Measurements from ENCODE around the gene GOLGA6L10.
"Not testable (repeated sequence)": the region's sequence is repeated elsewhere in the genome, so short reads cannot be mapped to it uniquely, and the experiment has no call there.

GOLGA6L10 gene

GRCh38 chr15:82342632-82343374 lies 6.5 kb downstream of the GOLGA6L10 start:
- TF ChIP-seq, protein P1, sequence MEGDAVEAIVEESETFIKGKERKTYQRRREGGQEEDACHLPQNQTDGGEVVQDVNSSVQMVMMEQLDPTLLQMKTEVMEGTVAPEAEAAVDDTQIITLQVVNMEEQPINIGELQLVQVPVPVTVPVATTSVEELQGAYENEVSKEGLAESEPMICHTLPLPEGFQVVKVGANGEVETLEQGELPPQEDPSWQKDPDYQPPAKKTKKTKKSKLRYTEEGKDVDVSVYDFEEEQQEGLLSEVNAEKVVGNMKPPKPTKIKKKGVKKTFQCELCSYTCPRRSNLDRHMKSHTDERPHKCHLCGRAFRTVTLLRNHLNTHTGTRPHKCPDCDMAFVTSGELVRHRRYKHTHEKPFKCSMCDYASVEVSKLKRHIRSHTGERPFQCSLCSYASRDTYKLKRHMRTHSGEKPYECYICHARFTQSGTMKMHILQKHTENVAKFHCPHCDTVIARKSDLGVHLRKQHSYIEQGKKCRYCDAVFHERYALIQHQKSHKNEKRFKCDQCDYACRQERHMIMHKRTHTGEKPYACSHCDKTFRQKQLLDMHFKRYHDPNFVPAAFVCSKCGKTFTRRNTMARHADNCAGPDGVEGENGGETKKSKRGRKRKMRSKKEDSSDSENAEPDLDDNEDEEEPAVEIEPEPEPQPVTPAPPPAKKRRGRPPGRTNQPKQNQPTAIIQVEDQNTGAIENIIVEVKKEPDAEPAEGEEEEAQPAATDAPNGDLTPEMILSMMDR (IDR thresholded peaks at IDR 0.05) = peak in 1 of 2 experiments; percentile 38
- DNase-seq; H3K4me3 ChIP-seq; H3K4me1 ChIP-seq; H3K36me3 ChIP-seq; H3K9me3 ChIP-seq; H3K27me3 ChIP-seq; H3K27ac ChIP-seq; intact Hi-C loops (cut with DNase I; ENCODE audit: low total_unique reads): not testable (repeated sequence)

- H3K4me3 ChIP-seq; intact Hi-C loops (cut with DNase I; ENCODE audit: low total_unique reads); H3K27ac ChIP-seq; DNase-seq; H3K4me1 ChIP-seq; H3K36me3 ChIP-seq; H3K9me3 ChIP-seq; H3K27me3 ChIP-seq: not testable (repeated sequence)
Measured at GRCh38 chr15:82338573-82338972, 10.7 kb downstream of the GOLGA6L10 start.

GRCh38 chr15:82338053-82338452 lies 11.2 kb downstream of the GOLGA6L10 start:
- H3K27me3 ChIP-seq; H3K27ac ChIP-seq; intact Hi-C loops (cut with DNase I; ENCODE audit: low total_unique reads); H3K4me1 ChIP-seq; H3K9me3 ChIP-seq; H3K36me3 ChIP-seq; H3K4me3 ChIP-seq: not testable (repeated sequence)
- peak in 1 of 2 donors; percentile 21 for DNase-seq

GRCh38 chr15:82337051-82337450 lies 12.2 kb downstream of the GOLGA6L10 start:
- intact Hi-C loops (cut with DNase I; ENCODE audit: low total_unique reads); H3K27ac ChIP-seq; H3K36me3 ChIP-seq; H3K27me3 ChIP-seq; H3K4me3 ChIP-seq; H3K9me3 ChIP-seq; H3K4me1 ChIP-seq: not testable (repeated sequence)
- DNase-seq = peak in 1 of 2 donors; percentile 37

- H3K36me3 ChIP-seq; H3K9me3 ChIP-seq; H3K27me3 ChIP-seq; H3K27ac ChIP-seq; DNase-seq; intact Hi-C loops (cut with DNase I; ENCODE audit: low total_unique reads); H3K4me1 ChIP-seq; H3K4me3 ChIP-seq: not testable (repeated sequence)
Measured at GRCh38 chr15:82336180-82336647, 13.1 kb downstream of the GOLGA6L10 start.

GRCh38 chr15:82335006-82335405 lies 14.3 kb downstream of the GOLGA6L10 start:
- H3K4me3 ChIP-seq; H3K36me3 ChIP-seq; H3K4me1 ChIP-seq; intact Hi-C loops (cut with DNase I; ENCODE audit: low total_unique reads); H3K27me3 ChIP-seq; H3K9me3 ChIP-seq; H3K27ac ChIP-seq: not testable (repeated sequence)
- DNase-seq = peak in 1 of 2 donors; percentile 37

GRCh38 chr15:82334554-82334932 lies 14.7 kb downstream of the GOLGA6L10 start:
- intact Hi-C loops (cut with DNase I; ENCODE audit: low total_unique reads); H3K36me3 ChIP-seq; H3K4me3 ChIP-seq; H3K27me3 ChIP-seq; H3K9me3 ChIP-seq; H3K4me1 ChIP-seq; DNase-seq; H3K27ac ChIP-seq: not testable (repeated sequence)

DNA sequence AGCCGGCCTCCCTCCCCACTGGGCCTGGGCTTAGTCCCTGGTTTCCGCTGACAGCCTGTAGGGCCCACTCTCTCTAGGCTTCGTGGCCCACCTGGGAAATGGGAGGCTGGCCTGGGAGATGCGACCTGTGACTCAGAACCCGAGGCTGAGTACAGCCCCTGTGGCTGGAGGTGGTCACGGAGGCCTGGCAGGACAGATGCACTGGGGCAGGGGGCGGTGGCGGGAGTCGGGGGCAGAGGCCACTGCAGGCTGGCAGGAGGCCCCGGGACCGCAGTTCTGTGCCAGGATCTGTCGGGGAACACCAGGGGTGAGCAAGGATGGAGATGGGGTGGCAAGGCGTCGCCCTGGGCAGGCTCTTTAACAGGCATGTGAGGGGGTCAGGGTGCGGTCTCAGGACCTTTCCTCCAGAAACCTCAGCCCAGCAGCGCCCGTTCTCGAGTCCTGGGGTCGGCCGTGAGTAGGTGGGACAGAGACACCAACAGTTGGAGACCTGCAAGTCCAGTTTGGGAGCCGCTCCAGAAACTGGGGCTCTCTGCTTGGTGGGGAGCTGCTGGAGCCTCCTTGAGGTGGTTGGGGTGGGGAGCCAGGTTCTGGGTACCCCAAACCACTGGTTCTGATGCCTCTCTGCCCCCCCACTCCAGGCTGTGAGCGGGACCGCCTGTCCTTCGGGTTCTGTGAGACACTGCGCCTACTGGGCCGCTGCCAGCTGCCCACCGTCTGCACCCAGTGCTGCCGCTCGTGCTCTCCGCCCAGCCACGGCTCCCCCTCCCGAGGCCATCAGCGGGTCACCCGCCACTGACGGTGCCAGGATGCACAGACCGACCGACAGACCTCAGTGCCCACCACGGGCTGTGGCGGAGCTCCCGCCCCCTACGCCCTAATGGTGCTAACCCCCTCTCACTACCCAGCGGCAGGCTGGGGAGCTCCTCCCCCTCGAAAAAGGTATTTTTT lies 15.4 kb downstream of the GOLGA6L10 start:
- H3K9me3 ChIP-seq; intact Hi-C loops (cut with DNase I; ENCODE audit: low total_unique reads); H3K4me3 ChIP-seq; H3K27ac ChIP-seq; H3K27me3 ChIP-seq; H3K4me1 ChIP-seq; H3K36me3 ChIP-seq: not testable (repeated sequence)
- DNase-seq = peak in 1 of 2 donors; percentile 27

GRCh38 chr15:82332711-82333602 lies 16.3 kb downstream of the GOLGA6L10 start:
- not testable (repeated sequence) for H3K4me1 ChIP-seq

GRCh38 chr15:82331576-82332304 lies 17.5 kb downstream of the GOLGA6L10 start:
- H3K4me3 ChIP-seq; H3K36me3 ChIP-seq; intact Hi-C loops (cut with DNase I; ENCODE audit: low total_unique reads); H3K27me3 ChIP-seq; H3K4me1 ChIP-seq; H3K27ac ChIP-seq; H3K9me3 ChIP-seq; DNase-seq: not testable (repeated sequence)

More at GRCh38 chr15:82332711-82333602, 16.3 kb downstream of the GOLGA6L10 start:
- H3K36me3 ChIP-seq; H3K4me3 ChIP-seq; H3K27me3 ChIP-seq; intact Hi-C loops (cut with DNase I; ENCODE audit: low total_unique reads); DNase-seq; H3K27ac ChIP-seq; H3K9me3 ChIP-seq: not testable (repeated sequence)

GRCh38 chr15:82330921-82331320 lies 18.4 kb downstream of the GOLGA6L10 start:
- H3K9me3 ChIP-seq; H3K4me1 ChIP-seq; H3K27me3 ChIP-seq; H3K27ac ChIP-seq; H3K36me3 ChIP-seq; H3K4me3 ChIP-seq; intact Hi-C loops (cut with DNase I; ENCODE audit: low total_unique reads): not testable (repeated sequence)
- DNase-seq = peak in 1 of 2 donors; percentile 24

- H3K4me3 ChIP-seq; intact Hi-C loops (cut with DNase I; ENCODE audit: low total_unique reads); H3K27me3 ChIP-seq; DNase-seq; H3K27ac ChIP-seq; H3K36me3 ChIP-seq; H3K4me1 ChIP-seq; H3K9me3 ChIP-seq: not testable (repeated sequence)
Measured at GRCh38 chr15:82329039-82329438, 20.2 kb downstream of the GOLGA6L10 start.
